Loucy (cell line): Measurements from ENCODE around the gene NHSL2.

Source experiments
- EZH2phosphoT487 ChIP-seq: fragments of 200-600 bp; IDR thresholded peaks from 2 replicates; pipeline ENCODE4 v1.6.1; 2018; ENCODE audit warnings: antibody characterized with exemption, mild to moderate bottlenecking, moderate library complexity, borderline replicate concordance
- TF ChIP-seq, protein P1 (sequence below): fragments of 200-600 bp; sonication (generic); conservative IDR thresholded peaks from 2 replicates; pipeline ENCODE4 v1.5.1; 2014; ENCODE audit warnings: mild to moderate bottlenecking, antibody characterized with exemption, low read length

DNA sequence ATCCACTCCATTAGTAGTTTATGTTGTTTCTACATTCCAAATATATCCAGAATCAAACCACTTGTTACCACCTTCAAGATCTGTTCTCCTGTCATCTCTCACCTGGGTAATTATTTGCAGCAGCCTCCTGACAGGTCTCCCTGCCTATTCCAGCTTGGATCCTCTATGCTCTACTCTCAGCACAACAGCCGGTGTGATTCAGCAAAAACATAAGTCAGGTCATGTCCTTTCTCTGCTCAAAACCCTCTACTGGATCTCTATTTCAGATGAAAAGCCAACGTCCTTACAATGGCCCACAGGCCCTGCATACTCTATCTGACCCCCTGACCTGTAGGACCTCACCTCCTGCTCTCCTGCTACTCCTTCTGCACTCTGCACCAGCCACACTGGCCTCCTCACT lies 84.5 kb downstream of the NHSL2 start:
- TF ChIP-seq, protein P1, sequence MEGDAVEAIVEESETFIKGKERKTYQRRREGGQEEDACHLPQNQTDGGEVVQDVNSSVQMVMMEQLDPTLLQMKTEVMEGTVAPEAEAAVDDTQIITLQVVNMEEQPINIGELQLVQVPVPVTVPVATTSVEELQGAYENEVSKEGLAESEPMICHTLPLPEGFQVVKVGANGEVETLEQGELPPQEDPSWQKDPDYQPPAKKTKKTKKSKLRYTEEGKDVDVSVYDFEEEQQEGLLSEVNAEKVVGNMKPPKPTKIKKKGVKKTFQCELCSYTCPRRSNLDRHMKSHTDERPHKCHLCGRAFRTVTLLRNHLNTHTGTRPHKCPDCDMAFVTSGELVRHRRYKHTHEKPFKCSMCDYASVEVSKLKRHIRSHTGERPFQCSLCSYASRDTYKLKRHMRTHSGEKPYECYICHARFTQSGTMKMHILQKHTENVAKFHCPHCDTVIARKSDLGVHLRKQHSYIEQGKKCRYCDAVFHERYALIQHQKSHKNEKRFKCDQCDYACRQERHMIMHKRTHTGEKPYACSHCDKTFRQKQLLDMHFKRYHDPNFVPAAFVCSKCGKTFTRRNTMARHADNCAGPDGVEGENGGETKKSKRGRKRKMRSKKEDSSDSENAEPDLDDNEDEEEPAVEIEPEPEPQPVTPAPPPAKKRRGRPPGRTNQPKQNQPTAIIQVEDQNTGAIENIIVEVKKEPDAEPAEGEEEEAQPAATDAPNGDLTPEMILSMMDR = no peak
- no peak for TF ChIP-seq EZH2phosphoT487
